UCSD-AML1 (cell line): ENCODE results near the gene CDC42BPB.

Experiments
- DNase-seq: peaks from one replicate; lab custom pipeline; 2025; ENCODE audit not compliant: unreplicated experiment; lab: John Stamatoyannopoulos, UW

CDC42BPB gene

DNA sequence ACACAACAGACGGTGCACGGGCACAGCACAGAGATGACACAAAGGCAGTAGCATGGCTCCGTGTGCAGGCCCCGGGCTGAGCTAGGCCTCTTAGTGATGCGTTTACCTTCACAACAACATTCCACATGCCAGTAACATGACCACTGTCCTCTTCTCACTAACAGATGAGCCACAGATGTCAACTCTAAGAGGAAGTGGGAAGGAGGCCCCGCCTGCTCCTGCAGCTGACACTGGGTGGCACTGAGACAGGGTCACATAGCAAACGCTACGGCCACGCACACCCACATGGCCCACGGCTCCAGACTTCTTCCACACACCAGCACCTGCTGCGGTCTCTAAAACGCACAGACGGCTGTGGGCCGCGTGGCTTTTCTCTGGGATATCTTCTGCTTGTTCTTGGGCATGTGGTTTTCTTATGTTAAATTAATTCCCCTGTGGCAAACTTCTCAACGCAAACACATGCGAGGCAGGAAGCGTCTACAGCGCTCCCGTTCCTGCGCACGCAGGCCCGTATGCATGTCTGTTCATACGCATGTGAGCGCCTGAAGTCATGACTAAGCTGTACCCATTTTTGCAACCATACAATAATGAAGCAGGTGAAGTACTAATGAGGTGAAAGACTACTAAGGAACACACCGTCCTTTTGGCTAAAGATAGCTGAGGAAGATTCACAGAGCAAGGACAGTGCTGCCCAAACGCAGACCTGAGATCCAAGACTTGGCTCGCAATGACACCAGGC, 108.1 kb downstream of the CDC42BPB start:
- no peak for DNase-seq

DNA sequence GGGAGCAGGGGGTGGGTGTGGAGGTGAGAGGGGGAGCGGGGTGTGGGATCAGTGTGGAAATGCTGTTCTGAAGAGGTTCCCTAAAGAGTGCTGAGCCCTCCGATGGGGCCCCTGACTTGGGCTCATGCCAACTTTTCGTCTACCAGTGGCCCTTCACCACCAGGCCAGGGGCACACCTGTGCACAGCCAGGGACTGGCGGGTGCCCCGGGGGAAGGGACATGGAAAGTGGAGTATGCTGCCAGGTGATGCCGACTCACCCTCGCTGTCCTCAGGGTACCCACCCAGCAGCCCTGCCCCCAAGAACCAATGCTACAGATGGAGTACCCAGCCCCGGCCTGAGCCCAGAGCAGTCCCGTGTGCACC, 108.7 kb downstream of the CDC42BPB start:
- DNase-seq = no peak

DNA sequence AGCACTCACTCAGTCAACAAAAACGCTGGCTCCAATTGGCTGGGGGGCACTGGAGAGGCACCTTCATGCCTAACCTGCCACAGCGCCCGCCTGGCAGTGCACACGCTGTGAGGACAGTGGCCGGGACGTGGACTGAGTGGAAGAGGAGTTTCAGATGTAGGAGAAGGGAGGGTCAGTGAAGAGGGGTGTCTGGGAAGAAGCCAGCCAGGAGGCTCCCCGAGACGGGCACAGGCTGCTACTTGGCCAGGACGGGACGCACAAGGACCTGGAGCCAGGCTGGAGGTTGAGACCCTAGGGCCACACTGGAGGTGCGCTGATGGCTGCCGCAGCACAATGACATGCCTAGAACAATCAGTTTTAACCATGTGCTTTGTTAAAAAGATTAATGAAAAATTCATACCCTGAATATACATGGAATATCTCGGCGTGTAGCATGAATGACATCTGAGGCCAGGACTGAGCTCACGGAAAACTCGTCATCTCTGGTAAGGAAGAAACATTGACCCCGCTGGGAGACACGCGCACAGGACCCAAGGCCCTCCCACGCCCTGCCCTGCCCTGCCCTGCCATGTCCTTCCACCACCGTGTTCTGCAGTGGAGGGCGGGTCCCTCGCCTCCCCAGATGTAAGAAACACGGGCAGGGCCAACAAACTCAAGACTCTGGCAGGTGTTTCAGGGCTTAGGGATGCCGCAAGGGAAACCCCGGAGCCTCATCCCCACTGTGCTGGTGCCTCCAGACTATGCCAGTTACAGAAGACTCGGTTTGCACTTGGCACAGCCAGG, 109.8 kb downstream of the CDC42BPB start:
- DNase-seq = no peak

DNA sequence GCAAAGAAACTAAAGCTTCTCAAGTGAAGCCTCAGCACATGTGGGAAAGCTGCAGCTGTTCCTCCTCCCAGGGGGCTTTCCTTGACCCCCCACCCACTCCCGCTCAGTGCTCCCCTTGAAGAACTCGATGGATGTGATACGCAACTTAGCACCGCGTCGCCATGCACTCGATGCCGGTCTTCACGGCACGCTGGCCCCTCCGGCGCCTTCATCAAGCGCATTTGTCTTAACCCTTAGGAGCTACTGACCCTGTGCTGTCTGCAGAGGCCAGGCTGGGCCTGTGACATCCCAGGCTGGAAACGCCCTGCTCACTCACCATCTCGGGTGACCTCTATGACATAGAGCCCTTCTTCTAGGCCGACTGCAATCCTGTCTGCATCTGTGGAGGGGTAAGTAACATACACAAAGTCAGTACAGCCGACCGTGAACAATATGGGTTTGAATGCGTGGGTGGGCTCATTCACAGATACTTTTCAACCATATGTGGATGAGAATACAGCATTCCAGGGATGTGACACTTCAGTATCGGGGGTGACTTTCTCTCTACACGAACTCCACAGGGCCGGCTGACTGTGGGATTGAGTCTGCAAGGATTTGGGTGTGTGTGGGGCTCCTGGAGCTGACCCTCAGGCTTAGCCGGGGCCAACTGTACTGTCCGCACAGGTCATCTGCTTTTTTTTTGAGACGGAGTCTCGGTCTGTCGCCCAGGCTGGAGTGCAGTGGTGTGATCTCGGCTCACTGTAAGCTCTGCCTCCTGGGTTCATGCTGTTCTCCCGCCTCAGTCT, 111.8 kb downstream of the CDC42BPB start:
- no peak for DNase-seq

DNA sequence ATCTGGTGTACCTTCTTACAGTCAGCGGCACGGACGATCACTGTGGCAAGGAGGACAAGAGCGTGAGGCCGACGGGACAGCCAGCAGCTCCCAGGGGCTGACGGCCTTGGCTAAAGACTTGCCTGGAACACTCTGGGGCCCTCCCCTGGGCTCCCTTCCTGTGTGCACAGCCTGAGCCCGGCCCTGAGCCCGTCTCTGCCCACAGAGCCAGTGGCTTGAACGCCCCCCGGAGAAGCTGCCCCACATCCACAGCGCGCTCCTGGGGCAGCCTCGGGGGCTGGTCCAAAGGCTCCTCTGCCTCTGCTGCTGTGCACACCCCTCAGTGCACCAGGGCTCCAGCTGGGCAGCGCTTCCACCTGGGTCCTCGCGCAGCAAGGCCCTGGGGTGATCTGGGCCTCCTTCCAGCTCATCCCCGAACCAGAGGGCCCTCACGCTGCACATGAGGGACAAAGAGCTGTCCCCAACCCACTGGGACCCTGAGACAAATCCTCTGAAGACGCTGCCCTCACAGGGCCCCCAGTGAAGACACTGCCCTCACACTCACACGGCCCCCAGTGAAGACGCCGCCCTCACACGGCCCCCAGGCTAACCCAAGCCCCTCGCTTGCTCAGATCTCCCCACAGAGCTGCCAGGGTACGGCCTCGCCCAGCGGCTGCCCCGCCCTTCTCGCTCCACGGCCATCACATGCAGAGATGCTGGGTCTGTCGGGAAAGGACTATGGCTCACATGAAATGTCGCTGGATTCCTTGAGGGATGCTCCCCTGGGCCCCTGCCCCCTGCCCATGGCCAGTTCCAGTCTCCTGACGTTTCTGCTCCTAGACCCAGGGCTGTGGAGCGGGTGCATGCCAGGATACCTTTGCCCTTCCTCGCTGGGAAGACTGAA, 112.7 kb downstream of the CDC42BPB start:
- DNase-seq = no peak

DNA sequence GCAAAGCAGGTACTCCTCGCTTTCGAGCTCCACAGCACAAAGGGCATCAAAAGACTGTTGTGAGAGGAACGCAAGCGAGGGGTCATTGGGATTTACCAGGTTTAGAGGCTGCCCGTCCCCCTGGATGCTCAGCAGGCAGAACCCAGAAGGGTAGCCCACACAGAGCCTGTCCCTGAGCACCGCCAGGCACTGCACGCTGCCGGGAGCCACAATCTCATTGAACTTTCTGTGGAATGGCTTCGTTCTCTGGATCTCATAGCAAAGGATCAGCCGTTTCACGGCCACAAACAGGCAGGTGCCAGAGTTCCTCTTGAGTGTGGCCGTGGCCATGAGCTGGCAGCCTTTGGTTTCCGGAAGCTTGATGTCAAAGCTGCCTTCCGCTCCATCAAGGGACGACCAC, 113.4 kb downstream of the CDC42BPB start:
- no peak for DNase-seq

DNA sequence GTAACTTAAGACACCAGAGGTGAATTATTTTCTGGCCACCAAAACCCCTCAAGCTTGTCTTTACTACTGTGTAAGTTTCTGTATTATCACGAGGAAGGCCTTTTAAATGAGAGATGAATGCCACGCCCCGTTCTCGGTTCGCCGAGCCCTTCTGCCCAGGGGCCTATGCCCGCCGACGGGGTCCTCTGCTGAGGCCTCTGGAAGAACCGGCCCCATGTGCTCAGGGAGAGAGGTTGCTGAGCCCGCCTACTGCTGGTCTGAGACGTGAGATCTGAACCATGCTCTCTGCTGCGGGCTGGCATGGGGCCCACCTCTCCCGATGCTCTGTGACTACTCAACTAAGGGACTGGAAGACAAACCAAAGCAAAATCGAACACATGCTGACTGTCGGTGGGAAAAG, 113.9 kb downstream of the CDC42BPB start:
- DNase-seq = no peak

DNA sequence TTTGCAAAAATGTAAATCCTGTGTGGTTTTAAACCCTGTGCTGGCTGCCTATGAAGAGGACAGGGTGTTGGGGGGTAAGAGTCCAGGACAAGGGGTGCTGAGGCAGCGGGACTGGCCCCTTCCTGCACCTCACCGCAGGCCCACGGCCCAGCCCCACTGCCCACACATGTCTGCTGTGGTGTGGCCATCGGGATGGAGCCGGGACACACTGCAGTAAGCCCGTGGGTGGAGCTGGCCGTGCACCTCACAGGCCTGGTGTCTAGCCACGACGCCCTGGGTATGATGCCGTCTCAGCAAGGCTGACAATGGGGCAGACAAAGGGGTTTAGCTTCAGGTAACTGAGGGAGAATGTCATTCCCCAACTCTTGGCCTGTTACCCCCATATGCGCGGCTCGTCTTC, 115.3 kb downstream of the CDC42BPB start:
- no peak for DNase-seq

DNA sequence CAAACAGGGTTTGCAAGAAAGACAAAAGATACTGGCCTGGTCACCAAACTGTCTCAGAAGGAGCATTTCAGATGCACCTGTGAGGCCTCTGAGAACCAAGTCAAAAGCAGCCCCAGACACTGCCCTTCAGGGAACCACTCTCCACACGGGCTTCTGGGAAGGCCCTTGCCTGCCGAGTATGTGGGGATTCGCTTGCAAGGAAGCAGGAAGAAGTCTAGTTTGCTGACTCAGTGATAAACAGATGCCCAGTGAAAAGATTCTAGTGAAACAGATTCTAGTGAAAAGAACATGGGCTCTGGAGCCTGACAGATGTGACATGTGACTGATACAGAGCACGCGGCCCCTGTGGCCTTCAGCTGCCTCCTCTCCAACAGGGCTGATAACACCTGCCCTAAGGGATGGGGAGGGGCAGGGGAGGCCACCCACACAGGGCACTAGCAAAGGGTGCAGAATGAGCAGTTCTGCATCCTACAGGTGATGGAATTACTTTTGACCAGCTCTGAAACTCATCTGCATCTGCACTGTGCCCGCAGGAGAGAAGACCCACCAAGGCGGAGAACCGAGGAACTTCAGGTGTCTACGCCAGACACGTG, 115.8 kb downstream of the CDC42BPB start:
- no peak for DNase-seq

DNA sequence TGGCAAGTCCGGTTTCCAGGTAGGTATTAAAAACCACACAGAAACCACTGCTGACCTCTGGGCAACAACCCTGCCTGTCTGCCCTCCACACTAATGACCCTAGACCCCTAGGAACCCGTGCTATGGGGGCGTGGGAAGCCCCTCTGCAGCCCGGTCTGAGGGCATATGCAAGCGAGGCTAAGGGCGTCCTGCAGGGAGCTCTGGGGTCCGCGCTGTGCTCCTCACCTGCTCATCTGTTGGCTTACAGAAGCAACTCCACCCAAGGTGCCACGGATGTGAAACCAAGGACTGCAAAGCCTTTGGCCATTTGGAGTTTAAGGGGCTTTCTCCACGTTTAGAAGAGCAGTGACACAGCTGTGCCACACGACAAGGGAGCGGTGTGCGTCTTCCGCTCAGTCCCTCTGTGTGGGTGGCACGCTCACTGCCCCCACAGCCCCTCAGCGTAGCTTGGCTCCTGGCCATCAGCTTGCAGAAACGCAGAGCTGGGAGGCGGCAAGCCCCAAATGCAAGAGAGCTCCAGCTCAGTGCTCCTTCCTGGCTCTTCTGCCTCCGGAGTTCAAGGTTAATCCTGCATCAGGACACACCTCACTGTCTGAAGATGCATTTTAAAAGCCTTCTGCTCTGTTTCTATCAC, 116.5 kb downstream of the CDC42BPB start:
- no peak for DNase-seq

DNA sequence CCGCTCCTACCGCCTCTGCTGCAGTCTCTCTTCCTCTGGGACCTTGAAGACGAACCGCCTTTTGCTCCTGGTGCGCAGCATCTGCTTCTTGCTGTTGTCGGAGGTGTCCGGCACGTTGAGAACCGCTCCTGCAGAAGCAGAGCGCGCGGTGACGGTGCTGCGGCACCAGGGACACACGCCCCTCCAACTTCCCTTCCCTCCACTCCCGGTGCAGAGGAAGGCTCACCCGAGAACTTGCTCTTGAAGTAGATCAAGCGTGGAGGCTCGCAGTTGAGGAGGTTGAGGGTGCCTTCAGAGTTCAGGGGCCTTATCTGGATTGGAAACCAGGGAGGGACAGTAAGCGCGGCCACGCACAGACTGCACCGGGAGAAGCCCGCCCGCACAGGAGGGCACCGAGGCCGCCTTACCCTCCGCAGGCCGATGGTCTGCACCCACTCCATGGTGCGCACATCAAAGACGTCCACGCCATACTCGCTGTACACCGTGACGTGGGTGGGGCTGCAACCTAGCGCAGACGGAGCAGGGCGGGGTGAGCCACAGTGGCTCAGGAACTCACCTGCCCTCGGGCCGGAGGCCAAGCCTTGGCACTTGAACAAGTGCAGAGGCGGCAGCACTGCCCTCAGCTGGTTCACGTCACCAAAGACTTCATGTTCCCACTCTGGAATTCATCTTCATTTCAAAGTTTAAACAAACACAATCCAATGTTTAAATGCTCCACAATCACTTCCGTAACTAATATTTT, 117.4 kb downstream of the CDC42BPB start:
- DNase-seq = no peak

DNA sequence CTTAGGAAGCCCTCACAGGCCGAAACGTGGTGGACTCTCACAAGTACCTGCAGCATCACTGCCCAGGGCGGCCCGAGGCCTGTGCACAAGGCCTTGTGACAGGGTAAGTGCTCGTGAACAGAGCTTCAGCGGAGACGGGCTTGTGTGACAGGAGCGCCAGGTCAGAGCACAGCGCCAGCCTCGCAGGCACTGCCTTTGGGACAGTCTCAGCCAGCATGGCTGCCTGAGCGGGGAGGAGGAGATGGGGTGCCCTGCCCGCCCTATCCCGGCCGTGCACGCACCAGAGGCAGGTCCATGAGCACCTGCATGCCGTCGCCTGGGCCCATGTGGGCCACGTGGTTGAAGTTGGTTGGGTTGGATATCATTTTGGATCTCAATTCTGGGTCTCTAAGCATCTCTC, 118.0 kb downstream of the CDC42BPB start:
- DNase-seq = no peak

DNA sequence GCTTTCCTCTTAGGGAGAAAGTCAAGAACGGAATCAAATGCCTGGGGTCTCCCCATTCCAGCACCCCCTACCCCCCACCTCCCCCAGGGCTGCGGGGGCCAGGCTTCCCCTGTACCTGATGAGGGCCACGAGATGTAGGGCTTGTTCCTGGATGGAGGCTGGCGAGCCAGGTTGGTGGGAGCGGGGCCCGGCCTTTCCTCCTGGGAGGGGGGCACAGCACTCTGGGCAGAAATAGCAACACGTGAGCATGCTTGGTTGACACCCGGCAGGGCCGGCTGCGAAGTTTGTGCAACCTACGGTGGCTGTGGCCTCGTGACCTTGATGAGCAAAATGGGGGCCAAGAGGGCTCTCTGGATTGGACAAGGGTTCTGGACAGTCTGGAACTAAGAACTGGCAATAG, 119.2 kb downstream of the CDC42BPB start:
- DNase-seq = no peak

DNA sequence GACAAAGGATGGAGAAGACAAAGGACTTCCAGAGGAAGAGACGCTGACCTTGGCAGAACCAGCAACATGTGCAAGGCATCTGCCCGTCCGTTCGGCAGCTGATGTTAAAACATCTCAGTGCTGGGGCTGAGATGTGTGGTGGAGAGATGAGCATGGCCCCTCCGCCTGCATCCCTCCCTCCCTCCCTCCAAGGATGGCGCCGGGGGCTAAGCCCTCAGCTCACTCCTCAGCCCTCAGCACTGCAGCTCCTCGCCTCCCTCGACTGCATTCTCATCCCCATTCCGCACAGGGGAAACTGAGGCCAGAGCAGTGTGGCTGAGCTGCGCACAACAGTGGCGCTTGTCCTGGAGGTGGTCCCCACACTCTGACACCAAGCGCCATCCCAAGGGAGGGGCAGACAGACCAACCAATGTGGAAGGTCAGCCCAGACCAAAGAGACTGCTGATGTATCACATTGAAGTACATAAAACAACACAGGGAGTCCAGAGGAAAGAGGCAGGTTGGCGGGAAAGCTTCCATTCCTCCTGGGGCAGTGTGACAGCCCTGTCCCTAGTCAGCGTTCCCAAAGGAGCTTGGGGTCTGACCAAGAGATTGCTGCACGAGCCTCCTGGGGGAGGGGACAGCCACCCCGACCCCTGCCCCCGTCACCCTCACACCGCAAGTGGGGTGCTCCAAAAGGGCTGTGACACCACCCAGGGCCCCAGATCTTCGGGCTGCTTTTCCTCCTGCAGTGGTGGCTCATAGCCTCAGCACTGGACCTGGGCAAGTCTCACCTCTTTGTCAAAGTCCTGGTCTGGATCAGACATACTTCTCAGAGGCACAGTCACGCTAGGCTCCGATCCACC, 119.8 kb downstream of the CDC42BPB start:
- DNase-seq = no peak

DNA sequence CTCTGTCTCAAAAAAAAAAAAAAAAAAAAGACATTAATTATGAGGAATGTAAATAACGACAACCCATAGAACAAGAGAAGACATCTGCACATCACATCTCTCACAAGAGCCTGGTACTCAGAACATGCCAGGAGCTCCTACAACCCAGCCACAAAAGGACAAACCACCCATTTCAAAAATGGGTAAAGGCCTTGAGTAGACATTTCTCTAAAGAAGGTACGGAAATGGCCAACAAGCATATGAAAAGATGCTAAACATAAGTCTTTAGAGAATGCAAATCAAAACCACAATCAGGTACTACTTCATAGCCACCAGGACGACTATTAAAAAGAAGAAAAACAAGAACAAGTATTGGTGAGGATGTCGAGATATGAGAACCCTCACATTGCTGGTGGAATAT, 121.6 kb downstream of the CDC42BPB start:
- no peak for DNase-seq

DNA sequence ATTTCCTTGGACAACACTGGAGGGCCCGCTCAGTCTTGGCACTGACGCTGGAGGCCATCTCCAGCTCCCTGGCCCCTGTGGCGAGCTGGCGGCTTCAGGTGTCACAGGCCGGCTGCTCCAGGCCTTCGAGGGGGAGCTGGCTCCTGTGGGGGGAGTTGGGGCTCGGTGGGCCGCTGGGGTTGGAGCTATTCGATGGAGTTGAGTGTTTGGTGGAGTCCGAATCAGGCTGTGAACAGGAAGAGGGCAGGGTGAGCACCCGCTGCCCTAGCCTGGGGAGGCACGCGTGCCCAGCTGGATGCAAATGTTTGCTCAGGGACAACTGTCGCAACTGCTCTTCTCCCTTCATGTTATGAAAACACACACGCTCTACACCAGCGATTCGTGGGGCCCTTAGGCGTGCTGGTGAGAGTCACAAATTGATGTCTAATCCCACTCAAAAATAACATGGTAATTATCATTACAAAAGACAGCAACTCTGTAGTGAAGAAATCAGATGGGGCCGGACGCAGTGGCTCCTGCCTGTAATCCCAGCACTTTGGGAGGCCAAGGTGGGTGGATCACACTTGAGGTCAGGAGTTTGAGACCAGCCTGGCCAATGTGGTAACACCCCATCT, 123.6 kb downstream of the CDC42BPB start:
- no peak for DNase-seq

DNA sequence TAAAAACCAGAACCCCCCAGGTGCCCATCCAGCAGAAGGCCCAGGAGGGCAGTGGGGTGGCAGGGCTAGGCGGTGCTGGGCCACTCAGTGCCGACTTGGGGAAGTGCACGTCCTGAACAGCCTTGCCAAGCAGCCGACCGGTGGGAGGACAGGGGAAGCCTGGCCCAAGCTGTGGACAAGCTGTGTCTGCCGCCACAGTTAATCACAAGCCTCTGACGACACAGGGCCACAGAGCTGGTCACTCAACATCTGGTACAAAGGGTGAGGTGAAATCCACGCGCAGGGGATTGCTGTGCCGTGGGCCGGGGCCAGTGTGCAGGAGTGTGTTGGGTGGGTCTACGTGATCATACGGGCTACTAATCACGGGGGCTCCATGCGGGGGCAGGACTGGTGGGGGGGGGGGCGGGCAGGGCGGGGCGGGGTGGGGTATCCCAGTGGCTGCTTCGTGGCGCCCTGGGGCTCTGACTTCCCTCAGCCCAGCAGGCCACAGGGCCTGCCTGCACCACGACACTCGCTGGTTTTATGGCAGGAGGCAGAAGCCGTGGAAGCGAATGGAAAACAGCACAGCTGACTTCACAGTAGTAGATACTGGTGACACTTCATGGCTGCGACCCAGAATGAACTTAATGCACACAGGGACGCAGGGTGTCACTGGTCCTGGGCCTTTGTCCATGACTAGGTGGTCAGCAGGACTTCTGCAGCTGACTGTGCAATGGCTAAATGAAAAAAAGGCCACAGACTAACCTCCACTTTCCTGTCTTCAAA, 124.7 kb downstream of the CDC42BPB start:
- DNase-seq = no peak
